Heart left ventricle (tissue), 16 donors: ENCODE data around the gene XRCC5. TPM values are rescaled to one million over a fixed set of nuclear protein-coding genes. Genes with fewer than 3 reads are reported as not detected.

ENCODE experiments used
- ATAC-seq, 4 donors: fragments of 200-7000 bp; cut with Tn5 transposase; one replicate each; pipeline ENCODE4 v1.9.1; 2020 to 2022; ENCODE audit warnings: moderate library complexity in 4 of 4, mild to moderate bottlenecking in 3 of 4, moderate number of reproducible peaks in 1 of 4
- DNase-seq, 5 donors: peaks; one replicate each; pipeline ENCODE4 v3.0.0-alpha.2; 2020
- H3K27ac ChIP-seq, 12 donors: fragments of 200-600 bp; sonication (generic) in 4 of 12; one replicate each; pipeline versions ENCODE4 v1.5.0 to v1.8.0; 2016 to 2022; ENCODE audit warnings: mild to moderate bottlenecking in 2 of 12
- H3K27me3 ChIP-seq, 9 donors: fragments of 200-600 bp; sonication (generic) in 2 of 9; one replicate each; pipeline versions ENCODE4 v1.5.1 to v1.8.0; 2016 to 2022; ENCODE audit warnings: mild to moderate bottlenecking in 3 of 9
- H3K36me3 ChIP-seq, 9 donors: fragments of 200-600 bp; sonication (generic) in 2 of 9; one replicate each; pipeline versions ENCODE4 v1.5.0 to v1.8.0; 2018 to 2022; ENCODE audit warnings: mild to moderate bottlenecking in 2 of 9
- H3K4me1 ChIP-seq, 12 donors: fragments of 200-600 bp; sonication (generic) in 4 of 12; one replicate each; pipeline versions ENCODE4 v1.5.0 to v1.8.0; 2016 to 2022; ENCODE audit warnings: mild to moderate bottlenecking in 3 of 12
- H3K4me3 ChIP-seq, 12 donors: fragments of 200-600 bp; sonication (generic) in 4 of 12; one replicate each; pipeline versions ENCODE4 v1.5.0 to v1.8.0; 2017 to 2022; ENCODE audit warnings: mild to moderate bottlenecking in 9 of 12, moderate library complexity in 4 of 12
- H3K9me3 ChIP-seq, 12 donors: fragments of 200-600 bp; sonication (generic) in 4 of 12; one replicate each; pipeline versions ENCODE4 v1.5.0 to v1.8.0; 2016 to 2022; ENCODE audit warnings: mild to moderate bottlenecking in 1 of 12
- CTCF ChIP-seq, 12 donors: fragments of 200-600 bp; sonication (generic) in 4 of 12; IDR thresholded peaks; one replicate each; pipeline versions ENCODE4 v1.5.0 to v1.8.0; 2018 to 2022; ENCODE audit warnings: antibody characterized with exemption in 12 of 12, mild to moderate bottlenecking in 5 of 12
- POLR2A ChIP-seq, 2 donors: fragments of 450-650 bp; IDR thresholded peaks; one replicate each; pipeline ENCODE4 v1.6.1; 2017; ENCODE audit warnings: antibody characterized with exemption in 2 of 2, mild to moderate bottlenecking in 2 of 2, moderate library complexity in 2 of 2
- WGBS, 4 donors: extraction: QIAGEN DNeasy Blood & Tissue Kit in 2 of 4; methylation state at CpG; one replicate each; pipeline versions ENCODE4 v1.1.5 to v1.1.7; 2013 to 2018; 5-methylcytosine and 5-hydroxymethylcytosine counted together
- intact Hi-C, 10 donors: fragments of 100-400 bp; cut with DNase I; formaldehyde crosslinking; loops; one replicate each; pipeline versions ENCODE4 v1.11.1 to v1.14.2; 2022
- polyA plus RNA-seq, 2 donors: library from polyadenylated mRNA; stranded (reverse); fragments of 200-250 nt; gene quantifications; one replicate each; pipeline ENCODE4 v1.2.3, GENCODE V29; 2013
- total RNA-seq, 9 donors: library from RNA; depleted of rRNA in 2 of 9; stranded (reverse); fragments of >200 nt in 2 of 9; fragmentation: NEBNext Ultra II Directional in 3 of 9; extraction: Animal tissue kit (Norgen Biotek cat#: 25700) in 3 of 9; gene quantifications; one replicate each; pipeline versions ENCODE4 v1.1.0 to v1.2.4, GENCODE V29; 2016 to 2023
- donor health status: ischemic (EF 13 %, LVEDD 7.1; RV severe dilation, severe dysfunction).
- donor health status: healthy with polysubstance abuse.
- donor health status: DM: no; HTN: yes; CAD: no.
- donor health status: DM: no; HTN: no; CAD: no.
- donor health status: ischemic (EF 25% LVEDD 6.9; RV normal size, moderate dysfunction).
- donor health status: ischemic (EF 25% LVEDD 5.7; RV mildly dilated, moderate dysfunction).
- donor health status: healthy.
- donor health status: DM: yes; HTN: yes; CAD: no.
- donor health status: ischemic (EF 35%, LVEDD 5.7; RV mildly dilated, moderate dysfunction).
- donor health status: nonischemic (EF 11% LVEDD 7.7; RV severe dilation, severe dysfunction).
- donor health status: DM: yes; HTN: yes; CAD: no.
- donor health status: PGD.
- donor health status: ischemic (EF 29% LVEDD 5.4; RV normal size, mild dysfunction).
- donor health status: nonischemic (EF 23%, LVEDD 6.1; RV moderate dilation, normal function).

Gene XRCC5
- total and polyA plus RNA-seq, 11 donors, result 40.0 to 197 (median 126) TPM

DNA sequence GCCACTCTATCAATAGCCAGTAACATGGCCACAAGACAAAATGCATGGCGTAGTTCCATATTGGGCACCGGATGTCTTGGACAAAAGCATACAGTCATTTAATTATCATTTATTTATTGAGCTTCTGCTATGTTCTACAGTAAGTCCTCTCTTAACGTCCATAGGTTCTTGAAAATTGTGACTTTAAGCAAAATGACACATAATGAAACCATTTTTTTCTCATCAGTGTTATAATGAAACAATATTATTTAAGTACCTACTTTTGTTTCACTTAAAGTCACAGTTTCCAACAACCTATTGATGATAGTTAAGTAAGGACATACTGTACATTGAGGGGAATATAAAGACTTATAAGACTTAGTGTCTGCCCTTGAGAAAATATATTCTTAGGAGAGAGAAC, 84.9 kb downstream of the XRCC5 start:
- TF ChIP-seq CTCF (IDR thresholded peaks at IDR 0.05), result no peak
- TF ChIP-seq POLR2A (IDR thresholded peaks at IDR 0.05), result no peak
- H3K27ac ChIP-seq, result no peak overlapping the region
- ATAC-seq (no peak), DNase-seq (no peak)
- peaks cover 0 to 8% (median 0%) of the 10 kb centered on the region in 12 donors for H3K4me1 ChIP-seq
- intact Hi-C loops, result no loop called here
- H3K27me3 ChIP-seq, result no peaks in the 10 kb centered on the region
- 95 to 98% (median 96%) methylated on average over 3 of the region's 3 CpGs for WGBS, 4 donors
- no peak overlapping the region for H3K4me3 ChIP-seq
- peaks cover 0 to 92% (median 90%) of the 10 kb centered on the region in 9 donors for H3K36me3 ChIP-seq
- H3K9me3 ChIP-seq, result no peaks in the 10 kb centered on the region

DNA sequence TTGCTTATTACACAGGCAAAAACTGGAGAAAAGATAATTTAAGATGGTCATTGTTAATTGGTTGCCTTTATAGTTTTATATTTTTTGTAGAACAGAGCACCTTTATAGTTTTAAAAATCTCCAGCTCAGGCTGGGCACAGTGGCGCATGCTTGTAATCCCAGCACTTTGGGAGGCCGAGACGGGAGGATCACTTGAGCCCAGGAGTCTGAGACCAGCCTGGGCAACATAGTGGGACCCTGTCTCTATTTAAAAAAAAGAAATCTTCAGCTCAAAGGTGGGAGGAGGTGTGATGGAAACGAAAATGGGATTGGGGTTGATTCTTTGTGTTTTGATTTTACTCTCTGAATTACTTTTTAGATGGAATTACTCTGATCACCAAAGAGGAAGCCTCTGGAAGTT, 85.4 kb downstream of the XRCC5 start:
- DNase-seq (no peak), ATAC-seq (no peak)
- no peaks in the 10 kb centered on the region for H3K27me3 ChIP-seq
- H3K36me3 ChIP-seq, result peaks cover 0 to 98% (median 96%) of the 10 kb centered on the region in 9 donors
- intact Hi-C loops, result no loop called here
- no peak for TF ChIP-seq CTCF (IDR thresholded peaks at IDR 0.05)
- H3K4me1 ChIP-seq, result peaks cover 0 to 3% (median 0%) of the 10 kb centered on the region in 12 donors
- no peak overlapping the region for H3K4me3 ChIP-seq
- 71 to 96% (median 91%) methylated on average over 4 of the region's 4 CpGs for WGBS, 4 donors
- no peak overlapping the region for H3K27ac ChIP-seq
- H3K9me3 ChIP-seq, result no peaks in the 10 kb centered on the region

DNA sequence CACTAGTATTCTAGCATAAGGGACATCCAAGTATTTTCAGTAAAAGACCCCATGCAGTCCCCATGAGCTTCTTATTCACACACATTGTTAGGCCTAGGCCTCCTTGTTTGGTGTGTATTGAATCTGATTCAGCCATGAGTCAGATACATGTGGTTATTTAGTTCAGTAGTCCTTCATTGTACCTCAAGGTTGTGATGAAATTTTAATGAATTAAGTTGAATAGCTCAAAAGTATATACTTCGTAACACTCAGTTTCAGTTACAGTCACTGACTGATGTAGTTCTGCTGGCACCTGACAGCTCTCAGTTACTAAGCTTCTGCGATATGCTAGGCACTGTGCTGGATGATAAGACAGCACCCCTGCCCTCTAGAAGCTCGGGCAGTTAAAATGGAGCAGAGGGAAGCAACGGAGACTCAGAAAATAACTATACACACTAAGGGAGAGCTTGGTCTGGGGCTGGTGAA, 86.4 kb downstream of the XRCC5 start:
- DNase-seq (no peak), ATAC-seq (peak in 3 of 4 donors; percentile 34 to 54 (median 38))
- Histone ChIP-seq H3K36me3 (peaks cover 4 to 100% (median 99%) of the 10 kb centered on the region in 9 donors), H3K9me3 (no peaks in the 10 kb centered on the region), H3K4me1 (no peaks in the 10 kb centered on the region), H3K27ac (no peak overlapping the region), H3K4me3 (no peak overlapping the region), H3K27me3 (no peaks in the 10 kb centered on the region)
- intact Hi-C loops, result no loop called here
- no peak for TF ChIP-seq POLR2A (IDR thresholded peaks at IDR 0.05)
- no peak for TF ChIP-seq CTCF (IDR thresholded peaks at IDR 0.05)
- WGBS, 4 donors, result 54 to 80% (median 73%) methylated on average over 4 of the region's 4 CpGs

DNA sequence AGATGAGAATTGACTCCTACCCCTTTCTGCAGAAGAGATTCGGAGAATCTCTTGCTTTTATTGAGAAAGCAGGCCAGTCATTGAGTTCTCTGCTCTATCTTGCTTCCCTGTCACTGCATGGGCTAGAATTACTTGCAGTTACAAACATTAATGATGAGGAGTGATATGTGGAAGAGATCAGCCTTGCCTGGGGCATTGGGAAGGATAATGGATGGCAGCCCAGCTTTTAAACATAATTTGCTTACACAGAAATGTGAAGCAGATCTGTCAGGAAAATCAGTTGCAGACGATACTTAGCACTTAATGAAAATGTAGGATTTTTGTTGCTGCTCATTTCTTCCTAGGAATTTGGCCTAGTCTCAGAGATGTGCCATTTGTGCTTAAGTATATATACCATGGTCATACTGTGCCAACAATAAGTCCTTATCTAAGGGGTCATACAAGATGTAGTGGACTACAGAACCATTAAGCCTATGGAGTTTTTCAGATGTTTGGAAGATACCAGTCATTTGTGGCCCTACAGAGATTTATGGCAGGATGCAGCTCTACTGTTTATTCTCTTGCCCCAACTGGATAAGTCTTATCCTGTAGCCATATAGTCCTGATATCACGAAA, 92.7 kb downstream of the XRCC5 start:
- Histone ChIP-seq H3K4me3 (no peak overlapping the region), H3K4me1 (peaks cover 0 to 13% (median 0%) of the 10 kb centered on the region in 12 donors), H3K36me3 (peaks cover 4 to 100% (median 100%) of the 10 kb centered on the region in 9 donors), H3K27me3 (no peaks in the 10 kb centered on the region), H3K9me3 (no peaks in the 10 kb centered on the region), H3K27ac (no peak overlapping the region)
- no peak for ATAC-seq
- no peak for DNase-seq
- WGBS, 4 donors, result 81 to 100% (median 91%) methylated on average over 3 of the region's 3 CpGs
- intact Hi-C loops, result no loop called here
- TF ChIP-seq POLR2A (IDR thresholded peaks at IDR 0.05) (no peak), CTCF (IDR thresholded peaks at IDR 0.05) (no peak)
